Myocyte (in vitro differentiated cells): ENCODE results near the gene ATP11B. TPM values are rescaled to one million over a fixed set of nuclear protein-coding genes. Genes with fewer than 3 reads are reported as not detected.
A peak's percentile ranks its signal among the peaks of the same experiment; 100 is the strongest.

Source experiments
- DNase-seq: peaks from one replicate; pipeline ENCODE4 v3.0.0-alpha.2; 2012; ENCODE audit warnings: low read depth
- total RNA-seq: library from RNA; depleted of rRNA; stranded (reverse); fragments of >200 nt; gene quantifications from 2 replicates; pipeline ENCODE4 v1.2.3, GENCODE V29; 2014

The ATP11B gene
- total RNA-seq, 1 donor from 2014 or later: 52.8 TPM

DNA sequence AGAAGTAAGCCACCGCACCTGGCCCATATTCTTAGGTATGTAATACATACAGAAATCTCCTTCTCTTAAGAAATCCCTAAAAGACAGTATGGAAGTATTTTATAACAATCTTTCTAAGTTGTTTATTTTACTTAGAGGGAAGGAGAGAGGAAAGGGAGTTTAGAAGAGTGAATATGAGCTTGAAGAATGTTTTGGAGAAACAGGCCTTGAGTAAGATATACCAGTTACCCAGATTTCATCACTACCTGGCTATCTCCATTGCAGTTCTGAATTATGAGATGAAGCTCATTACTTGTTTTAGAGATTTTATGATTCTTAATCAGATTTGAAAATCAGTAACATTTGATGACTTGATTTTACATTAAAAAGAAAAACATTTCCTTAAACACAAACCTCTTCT, 115.2 kb downstream of the ATP11B start:
- DNase-seq: no peak

DNA sequence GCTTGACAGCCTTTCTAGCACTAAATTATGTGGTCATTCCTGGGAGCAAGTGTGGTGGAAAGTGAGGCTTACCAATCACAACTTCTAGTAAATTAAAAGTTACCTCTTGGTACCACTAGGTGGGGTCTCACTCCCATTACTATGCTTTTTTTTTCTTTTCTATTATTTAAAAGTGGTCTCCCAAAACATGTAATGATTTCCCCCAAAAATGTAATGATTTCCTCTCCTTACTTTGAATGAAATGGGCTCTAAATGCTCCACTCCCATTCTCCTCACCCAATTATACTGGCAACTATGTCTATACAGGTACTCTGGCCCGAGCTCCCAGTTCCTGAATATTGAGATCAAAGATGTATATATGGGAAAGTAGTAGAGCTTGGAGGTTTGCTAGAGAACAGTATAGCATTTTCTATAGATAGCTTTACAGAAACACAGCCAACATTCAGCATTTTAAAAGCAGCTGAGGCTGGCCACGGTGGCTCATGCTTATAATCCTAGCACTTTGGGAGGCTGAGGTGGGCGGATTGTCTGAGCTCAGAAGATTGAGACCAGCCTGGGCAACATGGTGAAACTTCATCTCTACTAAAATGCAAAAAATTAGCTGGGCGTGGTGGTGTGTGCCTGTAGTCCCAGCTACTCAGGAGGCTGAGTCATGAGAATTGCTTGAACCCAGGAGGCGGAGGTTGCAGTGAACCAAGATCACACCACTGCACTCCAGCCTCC, 116.2 kb downstream of the ATP11B start:
- peak; percentile 32 for DNase-seq

DNA sequence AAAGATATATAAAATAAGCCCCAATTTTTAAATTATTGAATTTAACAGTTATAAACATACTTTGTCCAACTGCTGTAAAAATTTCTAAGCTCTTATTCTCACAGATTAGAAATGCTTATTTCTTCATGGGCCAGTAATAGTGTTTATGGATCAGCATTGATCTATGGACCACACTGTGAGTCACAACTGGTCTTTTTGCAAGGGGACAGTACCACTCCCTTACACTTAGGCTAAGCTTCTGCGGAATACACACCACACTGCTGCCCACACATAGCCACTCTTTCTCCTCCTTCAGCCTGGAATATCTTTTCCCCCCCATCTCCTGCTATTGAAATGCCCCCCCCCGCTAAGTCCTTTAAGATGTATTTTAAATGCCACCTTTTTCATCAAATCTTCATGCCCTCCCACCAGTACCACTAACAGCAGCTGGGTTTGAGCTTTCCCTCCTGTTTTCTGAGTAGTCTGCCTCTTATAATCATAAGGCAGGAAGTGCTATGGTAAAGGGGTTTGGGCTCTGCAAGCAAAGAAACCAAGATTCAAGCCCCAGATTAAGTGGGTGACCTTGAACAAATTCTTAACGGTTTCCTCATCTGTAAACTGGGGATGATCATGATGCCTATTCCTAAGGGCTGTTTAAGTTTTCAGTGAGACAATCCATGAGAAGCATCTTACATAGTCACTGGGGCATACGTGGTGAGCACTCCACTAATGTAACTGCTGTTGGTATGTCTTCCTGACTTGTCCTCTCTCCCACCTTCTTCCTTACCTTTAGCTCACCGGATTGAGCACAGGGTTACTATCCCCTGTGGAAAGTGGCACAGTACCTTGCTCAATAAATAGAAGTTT, 117.9 kb downstream of the ATP11B start:
- no peak for DNase-seq

DNA sequence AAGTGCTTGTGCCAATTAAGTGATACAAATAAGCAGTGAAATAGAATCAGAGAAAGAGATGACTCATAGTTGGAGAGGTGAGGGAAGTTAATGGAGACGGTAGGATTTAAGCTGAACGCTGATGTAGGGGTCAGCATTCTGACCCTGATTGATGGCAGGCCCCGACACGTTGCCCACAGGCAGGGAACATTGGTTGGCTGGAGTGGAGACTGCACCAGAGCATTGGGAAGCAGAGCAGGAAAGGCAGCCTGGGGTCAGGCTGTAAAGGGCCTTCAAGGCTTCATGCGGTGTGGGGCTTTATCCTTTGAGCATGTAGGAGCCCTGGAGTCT, 118.4 kb downstream of the ATP11B start:
- DNase-seq: no peak

DNA sequence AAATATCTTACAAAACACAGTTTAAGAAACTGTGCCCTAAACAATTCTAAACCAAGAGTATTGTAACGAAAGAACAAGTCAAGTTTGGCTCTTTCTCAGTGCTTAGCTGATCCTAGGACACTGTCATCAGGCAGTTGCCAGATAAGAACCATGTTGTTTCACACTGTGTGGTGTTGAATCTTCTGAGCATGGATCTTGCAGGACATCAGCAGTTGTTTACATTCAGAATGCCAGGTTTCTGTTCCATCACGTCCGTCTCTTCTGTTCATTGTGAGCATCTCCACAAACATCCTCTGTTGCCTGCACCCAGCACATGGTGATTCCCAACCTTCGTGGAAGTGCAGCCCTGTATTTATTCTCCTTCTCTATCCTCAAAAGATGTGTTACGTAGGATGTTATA, 119.2 kb downstream of the ATP11B start:
- no peak for DNase-seq

DNA sequence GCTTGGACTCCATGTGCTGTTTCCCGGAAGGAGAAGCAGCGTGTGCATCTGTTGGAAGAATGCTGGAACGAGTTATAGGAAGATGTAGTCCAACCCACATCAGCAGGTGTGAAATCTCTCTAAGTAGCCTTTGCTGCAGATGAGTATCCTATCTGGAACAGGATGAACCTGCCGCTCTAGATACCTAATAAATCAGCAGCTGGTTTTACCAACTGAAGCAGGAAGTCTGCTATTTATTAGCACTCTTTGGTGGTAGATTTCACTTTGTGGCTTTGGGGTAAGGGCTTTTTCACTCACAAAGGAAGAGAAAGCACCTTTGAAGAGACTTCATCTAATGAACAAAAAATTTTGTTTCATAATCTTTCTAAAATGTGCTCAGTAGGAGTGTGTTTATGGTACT, 120.6 kb downstream of the ATP11B start:
- DNase-seq: no peak

DNA sequence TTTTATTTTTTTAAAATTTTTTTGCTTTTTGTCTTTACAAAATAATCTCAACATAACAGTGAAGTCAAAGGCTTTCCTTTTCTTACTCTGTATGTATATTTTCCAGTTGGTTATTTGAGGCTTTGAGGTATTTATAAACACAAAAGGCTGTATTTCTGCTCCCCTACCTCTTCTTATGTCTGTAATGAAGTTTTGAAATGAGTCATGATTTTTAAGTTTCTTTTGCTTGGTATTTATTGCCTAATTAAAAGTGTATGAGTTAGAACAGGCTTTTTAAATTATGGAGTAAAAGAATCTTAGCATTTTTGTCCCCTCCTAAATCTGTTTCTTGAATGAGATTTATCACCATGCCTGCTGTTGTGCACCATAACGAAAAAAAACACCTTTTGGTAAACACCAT, 121.0 kb downstream of the ATP11B start:
- DNase-seq: no peak

DNA sequence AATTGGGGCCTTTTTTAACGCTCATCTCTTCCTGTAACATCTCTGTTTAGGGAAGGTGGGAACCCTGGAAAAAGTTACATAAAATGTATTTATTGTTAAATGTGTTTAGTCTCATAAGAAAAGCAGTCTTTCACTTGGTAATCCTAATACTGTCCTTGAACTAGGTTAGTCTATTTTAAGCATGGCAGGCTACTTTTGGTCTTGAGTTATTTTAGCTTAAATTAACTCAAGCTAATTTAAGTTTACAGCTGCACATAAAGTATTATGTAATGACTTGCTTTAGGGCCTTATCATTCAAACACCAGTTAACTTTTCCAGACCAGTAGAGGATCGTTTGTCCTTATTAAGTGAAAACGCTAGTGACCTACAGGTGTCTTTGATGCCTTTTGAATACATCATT, 123.8 kb downstream of the ATP11B start:
- DNase-seq: peak; percentile 16

DNA sequence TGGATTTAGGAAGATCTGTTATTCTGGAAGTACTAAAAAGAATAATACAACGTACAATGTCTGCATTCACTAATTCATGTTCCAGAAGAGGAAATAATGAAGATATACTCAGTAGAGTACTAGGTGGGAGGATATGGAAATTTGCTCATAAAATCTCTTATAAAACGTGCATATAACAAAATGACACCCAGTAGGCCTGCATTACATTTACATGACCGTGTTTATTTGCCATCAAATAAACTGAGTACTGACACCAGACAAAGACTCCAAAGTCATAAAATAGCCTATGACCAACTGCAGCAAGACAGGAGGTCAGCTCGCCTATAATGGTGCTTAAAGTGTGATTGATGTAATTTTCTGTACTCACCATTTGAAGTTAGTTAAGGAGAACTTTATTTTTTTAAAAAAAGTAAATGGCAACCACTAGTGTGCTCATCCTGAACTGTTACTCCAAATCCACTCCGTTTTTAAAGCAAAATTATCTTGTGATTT, 126.6 kb downstream of the ATP11B start:
- peak; percentile 19 for DNase-seq

DNA sequence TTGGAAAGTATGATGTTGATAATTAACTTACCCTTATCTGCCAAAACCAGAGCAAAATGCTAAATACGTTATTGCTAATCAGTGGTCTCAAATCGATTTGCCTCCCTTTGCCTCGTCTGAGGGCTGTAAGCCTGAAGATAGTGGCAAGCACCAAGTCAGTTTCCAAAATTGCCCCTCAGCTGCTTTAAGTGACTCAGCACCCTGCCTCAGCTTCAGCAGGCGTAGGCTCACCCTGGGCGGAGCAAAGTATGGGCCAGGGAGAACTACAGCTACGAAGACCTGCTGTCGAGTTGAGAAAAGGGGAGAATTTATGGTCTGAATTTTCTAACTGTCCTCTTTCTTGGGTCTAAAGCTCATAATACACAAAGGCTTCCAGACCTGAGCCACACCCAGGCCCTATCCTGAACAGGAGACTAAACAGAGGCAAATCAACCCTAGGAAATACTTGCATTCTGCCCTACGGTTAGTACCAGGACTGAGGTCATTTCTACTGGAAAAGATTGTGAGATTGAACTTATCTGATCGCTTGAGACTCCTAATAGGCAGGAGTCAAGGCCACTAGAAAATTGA, 127.3 kb downstream of the ATP11B start:
- peak; percentile 80 for DNase-seq

DNA sequence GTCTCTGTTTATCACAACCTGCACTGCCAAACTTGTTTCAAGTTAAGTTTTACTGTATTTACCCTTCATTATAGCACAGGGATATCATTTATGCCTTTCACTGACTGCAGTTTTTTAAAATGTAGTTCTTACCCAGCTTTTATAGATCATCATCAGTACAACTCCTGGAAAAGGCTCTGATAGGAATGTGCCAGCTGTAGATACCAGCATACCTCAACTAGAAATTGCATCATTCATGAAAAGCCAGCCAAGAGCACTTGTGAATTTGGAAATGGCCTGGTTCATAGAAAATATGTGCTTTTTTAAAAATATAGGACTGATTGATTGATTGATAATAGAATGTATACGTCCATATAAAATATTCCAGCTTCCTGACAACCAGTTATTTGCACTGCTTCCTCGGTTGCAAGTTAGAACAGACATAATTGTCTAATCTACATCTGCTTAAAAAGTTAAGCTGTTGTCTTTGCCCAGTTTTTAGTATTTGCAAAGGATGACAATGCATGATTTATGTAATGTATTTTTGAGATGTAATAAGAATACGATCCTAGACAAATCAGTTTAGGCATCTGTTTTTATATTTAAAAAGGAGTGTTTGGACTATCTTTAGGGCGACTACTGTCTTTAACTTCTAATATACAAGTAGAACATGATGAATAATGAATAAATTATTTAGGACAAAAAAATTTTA, 128.5 kb downstream of the ATP11B start:
- DNase-seq: peak; percentile 10

DNA sequence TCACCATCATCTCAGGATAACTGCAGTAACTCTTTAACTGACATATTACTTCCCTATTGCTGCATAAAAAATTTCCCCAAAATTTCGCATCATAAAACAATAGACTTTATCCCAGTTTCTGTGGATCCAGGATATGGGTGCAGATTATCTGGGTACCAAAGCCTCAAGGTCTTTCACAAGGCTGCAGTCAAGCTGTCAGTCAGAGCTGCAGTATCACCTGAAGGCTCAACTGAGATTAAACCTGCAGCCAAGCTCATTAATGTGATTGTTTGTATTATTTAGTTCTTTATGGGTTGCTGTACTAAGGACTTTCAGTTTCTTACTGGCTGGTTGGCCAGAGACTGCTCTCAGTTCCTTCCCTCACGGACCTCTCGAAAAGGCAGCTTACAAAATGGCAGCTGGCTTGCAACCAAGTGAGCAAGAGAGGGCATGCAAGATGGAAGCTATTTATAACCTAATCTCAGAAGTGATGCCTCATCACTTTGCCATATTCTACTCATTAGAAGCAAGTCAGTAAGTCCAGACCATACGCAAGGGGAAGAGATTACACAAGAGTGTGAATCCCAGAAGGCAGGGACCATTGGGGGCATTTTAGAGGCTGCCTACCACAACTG, 132.1 kb downstream of the ATP11B start:
- peak; percentile 71 for DNase-seq

DNA sequence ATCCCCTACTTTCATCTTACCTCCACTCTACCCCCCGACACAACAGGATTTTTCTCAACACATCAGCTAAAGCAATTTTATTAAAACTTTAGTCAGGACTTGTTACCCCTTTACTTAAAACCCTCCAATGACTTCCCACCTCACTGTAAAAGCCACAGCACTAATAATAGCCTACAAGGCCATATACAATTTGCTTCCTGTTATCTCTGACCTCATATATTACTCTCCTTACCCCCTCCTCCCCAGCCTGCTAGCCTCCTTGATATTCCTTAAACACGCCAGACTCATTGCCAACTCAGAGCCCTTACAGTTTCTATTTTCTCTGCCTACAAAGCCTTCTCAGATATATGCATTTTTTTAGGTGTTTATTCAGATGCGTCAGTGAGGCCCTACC, 132.6 kb downstream of the ATP11B start:
- no peak for DNase-seq

DNA sequence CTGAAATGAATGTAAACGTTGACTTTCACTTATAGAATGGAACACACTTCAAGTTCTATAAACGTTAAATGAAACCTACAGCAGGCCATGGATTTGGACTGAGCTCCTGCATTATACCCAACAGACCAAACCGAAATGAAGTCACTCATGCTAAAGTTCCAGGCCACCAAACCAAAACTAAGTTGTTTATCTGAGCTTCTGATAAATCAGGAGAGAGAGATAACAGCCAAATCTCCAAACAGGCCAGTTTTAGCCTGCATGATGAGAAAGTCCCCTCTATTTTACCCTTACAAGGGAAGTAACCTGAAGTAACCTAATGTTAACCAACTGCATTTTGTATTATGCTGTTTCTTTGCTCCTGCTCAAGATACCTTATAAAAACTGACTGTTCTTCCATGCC, 142.5 kb downstream of the ATP11B start:
- DNase-seq: no peak

DNA sequence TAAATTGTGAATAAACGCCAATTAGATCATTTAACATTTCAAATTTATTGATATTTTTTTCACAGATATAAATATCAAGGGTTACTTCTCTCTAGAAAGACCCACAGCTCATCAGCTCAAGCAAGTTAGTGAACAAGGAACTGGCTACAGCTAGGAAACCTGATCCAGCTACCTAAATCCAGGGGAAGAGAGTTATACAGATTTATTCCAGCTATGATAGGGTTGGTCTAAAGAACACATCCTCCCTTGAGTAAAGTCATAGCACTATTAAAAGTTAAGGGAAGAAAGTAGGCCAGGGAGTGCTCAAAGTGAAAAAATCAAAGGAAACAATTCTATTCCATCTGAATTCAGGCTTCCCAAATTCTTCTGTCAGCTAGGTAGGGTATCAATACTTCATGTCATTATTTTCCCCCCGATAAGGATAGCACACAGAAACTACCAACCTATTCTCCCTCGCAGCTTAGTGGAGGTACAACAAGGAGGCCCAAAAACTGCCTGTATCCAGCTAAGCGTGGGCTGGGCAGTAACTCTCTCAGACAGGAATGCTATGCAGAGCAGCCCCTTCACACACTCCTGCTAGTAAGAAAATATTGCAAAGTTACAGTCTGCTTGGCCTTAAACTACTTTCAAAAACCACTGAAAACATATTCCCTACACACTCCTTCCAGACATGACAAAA, 143.1 kb downstream of the ATP11B start:
- no peak for DNase-seq

DNA sequence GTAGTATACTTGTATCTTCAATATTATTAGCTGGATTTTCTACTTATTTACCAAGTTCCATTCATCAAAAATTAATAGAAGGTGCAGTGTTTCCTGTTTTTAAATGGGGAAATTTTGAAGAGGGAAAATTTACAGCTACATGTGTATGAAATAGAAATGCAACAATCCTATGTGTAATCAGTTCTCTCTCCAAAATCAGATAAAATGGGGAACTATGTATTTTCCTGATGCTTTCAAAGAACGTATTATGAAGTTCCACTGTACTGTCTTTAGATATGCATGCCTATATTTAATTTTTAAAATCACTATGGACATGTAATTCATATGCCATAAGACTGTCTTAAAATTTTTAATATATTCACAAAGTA, 143.6 kb downstream of the ATP11B start:
- no peak for DNase-seq

DNA sequence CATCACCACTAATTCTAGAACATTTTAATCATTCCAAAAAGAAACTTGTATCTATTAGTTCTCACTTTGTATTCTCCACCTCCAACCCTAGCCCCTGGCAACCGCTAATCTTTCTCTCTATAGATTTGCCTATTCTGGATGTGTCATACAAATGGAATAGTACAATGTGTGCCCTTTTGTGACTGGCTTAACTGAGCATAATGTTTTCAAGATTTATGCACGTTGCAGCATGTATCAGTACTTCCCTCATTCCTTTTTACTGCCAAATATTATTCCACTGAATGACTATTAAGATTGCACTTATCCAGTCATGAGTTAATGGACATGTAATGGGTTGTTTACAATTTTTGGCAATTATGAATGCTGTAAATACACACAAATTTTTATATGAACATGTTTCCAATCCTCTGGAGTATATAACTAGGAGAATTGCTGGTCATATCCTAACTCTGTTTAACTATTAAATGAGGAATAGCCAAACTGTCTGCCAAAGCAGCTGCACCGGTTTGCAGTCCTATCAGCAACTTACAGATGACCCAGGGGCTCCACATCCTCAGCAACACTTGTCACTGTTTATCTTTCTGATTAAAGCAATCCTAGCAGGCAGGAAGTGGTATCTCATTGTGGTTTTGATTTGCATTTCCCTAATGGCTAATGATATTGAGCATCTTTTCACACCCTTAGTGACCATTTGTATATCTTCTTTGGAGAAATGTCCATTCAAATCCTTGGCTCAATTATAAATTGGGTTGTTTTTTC, 144.2 kb downstream of the ATP11B start:
- DNase-seq: peak; percentile 33

DNA sequence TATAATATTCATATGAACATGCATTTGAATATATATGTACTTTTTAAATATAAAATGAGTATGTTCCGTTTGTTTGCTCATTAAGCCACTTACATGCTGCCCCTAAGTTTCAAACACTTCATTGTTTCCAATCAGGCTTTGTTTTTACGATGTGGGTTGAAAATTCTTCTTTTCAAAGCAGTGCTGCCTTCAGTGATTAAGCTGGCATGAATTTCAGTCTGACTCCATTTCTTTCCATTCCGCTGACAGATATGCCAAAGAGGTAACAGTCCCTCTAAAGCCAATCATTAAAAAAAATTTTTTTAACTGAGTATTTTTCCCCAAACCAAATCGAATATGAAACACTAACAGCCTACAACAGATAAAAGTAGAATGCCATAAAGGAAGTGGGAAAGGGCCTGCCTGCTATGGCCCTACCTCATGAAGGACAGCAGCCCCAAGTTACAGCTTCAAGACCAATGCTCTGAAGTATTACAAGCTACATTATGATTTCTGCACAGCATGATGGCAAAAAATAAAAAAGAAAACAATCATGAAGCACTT, 147.0 kb downstream of the ATP11B start:
- DNase-seq: no peak

DNA sequence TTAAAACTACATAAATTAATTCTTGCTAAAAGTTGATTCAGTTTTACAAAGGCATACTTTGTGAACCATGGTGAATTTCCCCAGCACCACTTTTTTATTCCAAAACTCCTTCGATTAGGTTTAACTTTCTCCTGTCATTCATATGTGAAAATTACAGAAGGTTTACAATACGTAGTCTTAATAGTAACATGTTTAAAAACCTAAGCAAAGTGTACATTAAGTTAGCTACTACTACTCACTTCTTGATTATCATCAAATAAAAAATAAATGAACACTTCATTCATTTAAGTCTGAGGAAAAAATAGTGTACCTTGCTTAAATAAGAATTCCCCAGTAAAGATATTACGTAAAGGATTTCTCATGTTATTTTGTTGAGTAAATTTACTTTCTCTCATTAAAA, 148.4 kb downstream of the ATP11B start:
- no peak for DNase-seq

DNA sequence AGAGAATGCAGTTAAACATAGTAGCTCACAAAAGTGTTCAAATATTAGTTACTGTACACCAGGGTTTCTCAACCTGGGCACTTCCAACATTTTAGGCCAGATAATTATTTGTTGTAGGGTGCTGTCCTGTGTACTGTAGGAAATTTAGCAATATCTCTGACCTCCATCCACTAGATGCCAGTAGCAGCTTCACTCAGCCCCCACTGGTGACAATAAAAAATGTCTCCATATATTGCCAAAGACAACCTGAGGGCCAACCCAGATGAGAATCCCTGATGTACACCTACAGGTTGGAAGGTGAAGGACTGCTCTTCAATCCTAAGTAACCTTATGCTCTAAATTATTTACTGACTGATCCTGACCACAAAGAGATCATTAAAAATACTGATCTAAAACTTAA, 154.6 kb downstream of the ATP11B start:
- no peak for DNase-seq
